B cell (primary cell): ENCODE measurements around the gene ARHGAP22.

Source experiments
- CTCF ChIP-seq: fragments of 200-600 bp; IDR thresholded peaks from one replicate; pipeline ENCODE4 v1.8.0; 2022; ENCODE audit warnings: antibody characterized with exemption, mild to moderate bottlenecking
- EZH2 ChIP-seq: IDR thresholded peaks from 2 replicates; pipeline ENCODE4 v1.6.1; 2012; ENCODE audit warnings: borderline replicate concordance, low read depth, mild to moderate bottlenecking, moderate library complexity, low read length; ENCODE audit not compliant: insufficient read depth, poor library complexity, severe bottlenecking

- no peak for TF ChIP-seq CTCF
- TF ChIP-seq EZH2: no peak
Observed at GRCh38 chr10:48460182-48460581, 144.7 kb downstream of the ARHGAP22 start.
